SK-N-SH (cell line): ENCODE data around the gene DCDC2B. TPM values are rescaled to one million over a fixed set of nuclear protein-coding genes. Genes with fewer than 3 reads are reported as not detected.

ENCODE experiments used
- CTCF ChIA-PET: fragments of 300-600, 350-600 bp; formaldehyde crosslinking; extraction: SDS; loops from one replicate; lab custom pipeline; 2021; lab: Yijun Ruan, JAX
- POLR2A ChIA-PET: fragments of 350-600 bp; sonication (Branson Sonifier 250); formaldehyde crosslinking; extraction: SDS; loops from one replicate; lab custom pipeline; 2020; ENCODE audit warnings: antibody characterized with exemption, inconsistent platforms; lab: Yijun Ruan, JAX
- DNase-seq: peaks from one replicate; pipeline ENCODE4 v3.0.0; 2012
- H2AFZ ChIP-seq: fragments of 200-600 bp; sonication (generic); 2 replicates; pipeline ENCODE4 v1.8.1; 2016; ENCODE audit warnings: antibody characterized with exemption, mild to moderate bottlenecking, low read depth
- H3F3A ChIP-seq: fragments of 200-600 bp; sonication (generic); replicated peaks from 2 replicates; pipeline ENCODE3; 2016; ENCODE audit warnings: antibody characterized with exemption, mild to moderate bottlenecking; ENCODE audit not compliant: insufficient read depth
- H3K27ac ChIP-seq, 2 experiments: fragments of 200-500 bp in 1 of 2; fragments of 200-600 bp in 1 of 2; sonication (Bioruptor generic) in 1 of 2; sonication (generic), shearing (Covaris generic) in 1 of 2; 2 replicates each; pipeline versions ENCODE4 v1.5.1 to v1.6.1; 2014 to 2016; ENCODE audit warnings: low read depth in 2 of 2, inconsistent platforms in 1 of 2, low read length in 1 of 2, mild to moderate bottlenecking in 1 of 2, mixed read lengths in 1 of 2
- H3K27me3 ChIP-seq: fragments of 200-600 bp; sonication (generic), shearing (Covaris generic); 2 replicates; pipeline ENCODE4 v1.6.1; 2016; ENCODE audit warnings: mixed run types; ENCODE audit not compliant: insufficient read depth
- H3K36me3 ChIP-seq, 2 experiments: fragments of 200-500 bp in 1 of 2; fragments of 200-600 bp in 1 of 2; sonication (Bioruptor generic) in 1 of 2; sonication (generic) in 1 of 2; replicated peaks in 1 of 2; 2 replicates each; pipeline versions ENCODE3 to v1.5.1; 2014 to 2016; ENCODE audit warnings: low read length in 1 of 2, mild to moderate bottlenecking in 1 of 2; ENCODE audit not compliant: insufficient read depth in 2 of 2, control insufficient read depth in 1 of 2
- H3K4me1 ChIP-seq, 2 experiments: fragments of 200-500 bp in 1 of 2; fragments of 200-600 bp in 1 of 2; sonication (Bioruptor generic) in 1 of 2; sonication (generic), shearing (Covaris generic) in 1 of 2; 2 replicates each; pipeline versions ENCODE4 v1.5.1 to v1.6.1; 2014 to 2016; ENCODE audit warnings: low read depth in 1 of 2, low read length in 1 of 2, mixed run types in 1 of 2; ENCODE audit not compliant: insufficient read depth in 2 of 2, control insufficient read depth in 1 of 2
- H3K4me2 ChIP-seq: fragments of 200-600 bp; sonication (generic), shearing (Covaris generic); 2 replicates; pipeline ENCODE4 v1.6.1; 2017; ENCODE audit warnings: mixed run types
- H3K4me3 ChIP-seq, 2 experiments: fragments of 200-500 bp in 1 of 2; fragments of 200-600 bp in 1 of 2; sonication (Bioruptor generic) in 1 of 2; sonication (generic), shearing (Covaris generic) in 1 of 2; 2 replicates each; pipeline versions ENCODE4 v1.5.1 to v1.8.1; 2014 to 2016; ENCODE audit warnings: low read depth in 2 of 2, inconsistent platforms in 1 of 2, low read length in 1 of 2, mild to moderate bottlenecking in 1 of 2, mixed read lengths in 1 of 2, moderate library complexity in 1 of 2
- H3K79me2 ChIP-seq: fragments of 200-600 bp; sonication (generic); 2 replicates; pipeline ENCODE4 v1.8.1; 2017; ENCODE audit warnings: mild to moderate bottlenecking; ENCODE audit not compliant: insufficient read depth
- H3K9ac ChIP-seq: fragments of 200-600 bp; sonication (generic); 2 replicates; pipeline ENCODE4 v1.6.1; 2017; ENCODE audit warnings: mixed run types
- H3K9me2 ChIP-seq: fragments of 200-600 bp; sonication (generic); 2 replicates; pipeline ENCODE4 v1.6.1; 2017; ENCODE audit warnings: mixed run types
- H3K9me3 ChIP-seq: fragments of 200-600 bp; sonication (generic); 2 replicates; pipeline ENCODE4 v1.6.1; 2017; ENCODE audit warnings: mixed run types, mild to moderate bottlenecking, moderate library complexity
- H4K20me1 ChIP-seq: fragments of 200-600 bp; sonication (generic); 2 replicates; pipeline ENCODE4 v1.6.1; 2017; ENCODE audit warnings: mild to moderate bottlenecking, mixed run types; ENCODE audit not compliant: insufficient read depth
- CTCF ChIP-seq: fragments of 200-600 bp; sonication (generic); IDR thresholded peaks from 2 replicates; pipeline ENCODE4 v1.6.1; 2017; ENCODE audit warnings: antibody characterized with exemption, mild to moderate bottlenecking, moderate library complexity
- ELF1 ChIP-seq: IDR thresholded peaks from 2 replicates; pipeline ENCODE4 v1.4.0; 2012
- GATA2 ChIP-seq: sonication (generic); formaldehyde crosslinking; IDR thresholded peaks from 2 replicates; pipeline ENCODE4 v1.5.0; 2020; ENCODE audit warnings: mild to moderate bottlenecking, missing genetic modification reagents
- MXI1 ChIP-seq: IDR thresholded peaks from 2 replicates; pipeline ENCODE4 v1.6.1; 2012; ENCODE audit warnings: mild to moderate bottlenecking, low read depth, low read length, improper control_type of control experiment
- NFIC ChIP-seq: IDR thresholded peaks from 2 replicates; pipeline ENCODE4 v1.4.0; 2012; ENCODE audit warnings: borderline replicate concordance
- PBX3 ChIP-seq: IDR thresholded peaks from 2 replicates; pipeline ENCODE4; 2012
- POLR2AphosphoS5 ChIP-seq: IDR thresholded peaks from 2 replicates; pipeline ENCODE4 v1.6.1; 2012; ENCODE audit warnings: low read depth, low read length
- RAD21 ChIP-seq: IDR thresholded peaks from 2 replicates; pipeline ENCODE4 v1.6.1; 2012; ENCODE audit warnings: mild to moderate bottlenecking, low read length
- RCOR1 ChIP-seq: fragments of 150-350 bp; IDR thresholded peaks from 2 replicates; pipeline ENCODE4 v1.6.1; 2017; ENCODE audit warnings: antibody characterized with exemption, low read length
- RFX5 ChIP-seq: IDR thresholded peaks from 2 replicates; pipeline ENCODE4 v1.6.1; 2012; ENCODE audit warnings: mild to moderate bottlenecking, improper control_type of control experiment, low read length
- RXRA ChIP-seq: IDR thresholded peaks from 2 replicates; pipeline ENCODE4 v1.4.0; 2012; ENCODE audit warnings: low read depth, mild to moderate bottlenecking, borderline replicate concordance
- SMC3 ChIP-seq: IDR thresholded peaks from 2 replicates; pipeline ENCODE4 v1.6.1; 2012; ENCODE audit warnings: low read depth, low read length, improper control_type of control experiment
- WGBS: methylation state at CpG from one replicate; pipeline ENCODE4 v1.1.6; 2017; ENCODE audit warnings: low lambda C conversion rate; 5-methylcytosine and 5-hydroxymethylcytosine counted together
- polyA plus RNA-seq, 3 experiments: library from polyadenylated mRNA; depleted of rRNA; stranded (reverse); fragments of >200 nt; gene quantifications; 2 replicates each; pipeline ENCODE4 v1.2.3, GENCODE V29; 2012

The DCDC2B gene
- polyA plus RNA-seq, 1 of the 3 experiments (the other 2 are of a cell fraction) = not detected

GRCh38 chr1:32215629-32216480 lies 7.0 kb downstream of the DCDC2B start:
- CTCF ChIA-PET = interaction anchor here (0.7 to 3.6 kb wide), 33 partner anchors 11 to 502 kb away, joined by 3 to 45 read pairs (median 4); partner anchors contain the start of genes BSDC1, CCDC28B, FAM167B and IQCC
- no peaks in the 10 kb centered on the region for H3K27me3 ChIP-seq
- WGBS = 86% methylated on average over 7 of the region's 10 CpGs
- peaks cover 3% of the 10 kb centered on the region for H3F3A ChIP-seq
- TF ChIP-seq SMC3 (peak; percentile 61), GATA2 (CRISPR knock-in tag) (no peak), CTCF (peak; percentile 84), RXRA (no peak), RAD21 (peak; percentile 75)
- H3K4me1 ChIP-seq = peaks cover 0 to 5% of the 10 kb centered on the region in 2 experiments; a peak in 1 of 4 replicates
- peaks cover 20% of the 10 kb centered on the region for H3K79me2 ChIP-seq
- no peaks in the 10 kb centered on the region for H3K9me3 ChIP-seq
- no peak overlapping the region for H3K4me2 ChIP-seq
- H2AFZ ChIP-seq = no peak overlapping the region
- 0 out of 4 replicates have a peak overlapping the region, but pooled peaks of 1 of the 2 experiments have one; percentile 12 for H3K27ac ChIP-seq
- no peak overlapping the region; a peak in 1 of 4 replicates for H3K4me3 ChIP-seq
- H3K9ac ChIP-seq = no peak overlapping the region
- H3K9me2 ChIP-seq = no peaks in the 10 kb centered on the region
- peaks cover 5 to 27% of the 10 kb centered on the region in 2 experiments for H3K36me3 ChIP-seq
- peak; percentile 79 for DNase-seq
- H4K20me1 ChIP-seq = no peaks in the 10 kb centered on the region
- POLR2A ChIA-PET = interaction anchor here (0.7 to 2.2 kb wide), 5 partner anchors 10 to 120 kb away, joined by 3 to 11 read pairs (median 10); partner anchors contain the start of genes IQCC and MARCKSL1

- Histone ChIP-seq H2AFZ (no peak overlapping the region), H4K20me1 (no peaks in the 10 kb centered on the region), H3K27ac (no peak overlapping the region), H3K9me2 (no peaks in the 10 kb centered on the region), H3K4me3 (no peak overlapping the region), H3K27me3 (no peaks in the 10 kb centered on the region), H3K36me3 (peaks cover 5 to 27% of the 10 kb centered on the region in 2 experiments), H3K79me2 (peaks cover 27% of the 10 kb centered on the region), H3K9ac (no peak overlapping the region), H3K9me3 (no peaks in the 10 kb centered on the region), H3K4me2 (no peak overlapping the region), H3F3A (peaks cover 3% of the 10 kb centered on the region), H3K4me1 (peaks cover 0 to 11% of the 10 kb centered on the region in 2 experiments; a peak in 2 of 4 replicates)
- WGBS = 94% methylated on average over 5 of the region's 5 CpGs
- POLR2A ChIA-PET = interaction anchor here (0.9 to 2.2 kb wide), 4 partner anchors 10 to 119 kb away, joined by 3 to 11 read pairs (median 10); partner anchors contain the start of genes IQCC and MARCKSL1
- CTCF ChIA-PET = interaction anchor here (0.9 to 3.6 kb wide), 14 partner anchors 10 to 156 kb away, joined by 3 to 45 read pairs (median 8); partner anchors contain the start of genes CCDC28B, FAM167B, IQCC and LCK
- no peak for TF ChIP-seq POLR2AphosphoS5
- no peak for TF ChIP-seq RAD21
- TF ChIP-seq GATA2 (CRISPR knock-in tag) = no peak
- no peak for TF ChIP-seq RFX5
- no peak for TF ChIP-seq RCOR1
- TF ChIP-seq PBX3 = no peak
- no peak for TF ChIP-seq MXI1
- no peak for TF ChIP-seq ELF1
- TF ChIP-seq NFIC = no peak
- no peak for DNase-seq
These were observed 7.7 kb downstream of the DCDC2B start for GRCh38 chr1:32216566-32216965.
